HG03159 (cell line): ENCODE results near the gene AUTS2.

Source experiments
- ATAC-seq: cut with Tn5 transposase; IDR thresholded peaks from one replicate; pipeline ENCODE4 v1.9.1; 2021; ENCODE audit warnings: mild to moderate bottlenecking, moderate library complexity; ENCODE audit not compliant: unreplicated experiment

Gene AUTS2

GRCh38 chr7:70384891-70385290 is 786.6 kb downstream of the AUTS2 start:
- no peak for ATAC-seq

- no peak for ATAC-seq
Observed at GRCh38 chr7:70387217-70387616, 788.9 kb downstream of the AUTS2 start.

GRCh38 chr7:70389531-70390151 is 791.4 kb downstream of the AUTS2 start:
- ATAC-seq: no peak

- no peak for ATAC-seq
Observed at GRCh38 chr7:70390251-70390650, 792.0 kb downstream of the AUTS2 start.

- ATAC-seq: no peak
Observed at GRCh38 chr7:70392256-70392876, 794.1 kb downstream of the AUTS2 start.

- ATAC-seq: no peak
Observed at GRCh38 chr7:70392877-70393435, 794.7 kb downstream of the AUTS2 start.

- ATAC-seq: no peak
Observed at GRCh38 chr7:70393956-70394355, 795.7 kb downstream of the AUTS2 start.

GRCh38 chr7:70400829-70401380 is 802.6 kb downstream of the AUTS2 start:
- no peak for ATAC-seq

GRCh38 chr7:70402069-70402468 is 803.8 kb downstream of the AUTS2 start:
- no peak for ATAC-seq

GRCh38 chr7:70405241-70405640 is 807.0 kb downstream of the AUTS2 start:
- no peak for ATAC-seq

- ATAC-seq: no peak
Observed at GRCh38 chr7:70406186-70406949, 808.1 kb downstream of the AUTS2 start.

- ATAC-seq: no peak
Observed at GRCh38 chr7:70406950-70407209, 808.6 kb downstream of the AUTS2 start.

- ATAC-seq: no peak
Observed at GRCh38 chr7:70408477-70408876, 810.2 kb downstream of the AUTS2 start.

- ATAC-seq: no peak
Observed at GRCh38 chr7:70408891-70409290, 810.6 kb downstream of the AUTS2 start.

GRCh38 chr7:70410134-70410750 is 812.0 kb downstream of the AUTS2 start:
- ATAC-seq: no peak

- ATAC-seq: no peak
Observed at GRCh38 chr7:70414368-70414767, 816.1 kb downstream of the AUTS2 start.

GRCh38 chr7:70415179-70415972 is 817.1 kb downstream of the AUTS2 start:
- no peak for ATAC-seq

GRCh38 chr7:70416347-70416985 is 818.2 kb downstream of the AUTS2 start:
- ATAC-seq: no peak

GRCh38 chr7:70416986-70417655 is 818.8 kb downstream of the AUTS2 start:
- no peak for ATAC-seq
